Neuron (in vitro differentiated cells): ENCODE data around the gene NEK1.
"Not testable (repeated sequence)": the region's sequence is repeated elsewhere in the genome, so short reads cannot be mapped to it uniquely, and the experiment has no call there.

Experiments
- H2AFZ ChIP-seq: one replicate; pipeline ENCODE4 v1.6.1; 2013; ENCODE audit warnings: low read depth, mild to moderate bottlenecking, inconsistent platforms, low read length, moderate library complexity
- H3K27me3 ChIP-seq: one replicate; pipeline ENCODE4 v1.6.1; 2013; ENCODE audit warnings: low read length; ENCODE audit not compliant: insufficient read depth
- H3K36me3 ChIP-seq: one replicate; pipeline ENCODE4 v1.6.1; 2013; ENCODE audit warnings: low read length; ENCODE audit not compliant: insufficient read depth
- H3K4me1 ChIP-seq: one replicate; pipeline ENCODE4 v1.6.1; 2013; ENCODE audit warnings: low read length; ENCODE audit not compliant: insufficient read depth
- H3K4me3 ChIP-seq: 2 replicates; pipeline ENCODE4 v1.5.1; 2013; ENCODE audit warnings: mild to moderate bottlenecking, low read length, moderate library complexity
- H3K9me3 ChIP-seq: one replicate; pipeline ENCODE4 v1.6.1; 2013; ENCODE audit warnings: low read length

Gene NEK1

DNA sequence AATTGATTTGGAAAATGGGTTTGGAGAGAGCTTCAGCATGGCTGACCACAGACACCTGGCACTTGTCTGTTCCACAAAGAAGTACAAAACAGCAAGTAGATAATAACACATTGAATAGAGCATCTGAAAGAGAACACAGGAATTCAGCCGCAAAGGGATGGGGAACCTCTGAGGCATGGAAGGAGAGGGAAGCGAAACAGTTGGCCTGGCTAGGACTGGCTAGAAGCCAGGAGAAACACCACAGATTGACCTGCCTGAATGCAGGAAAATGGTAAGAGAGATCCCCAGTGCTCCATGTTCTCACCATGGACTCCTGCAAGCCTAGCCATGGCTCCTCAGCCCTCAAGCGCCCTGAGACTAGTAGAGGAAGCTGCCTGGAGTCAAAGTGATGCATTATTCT is 171.9 kb downstream of the NEK1 start:
- Histone ChIP-seq H3K4me1 (peaks cover 5% of the 10 kb centered on the region), H2AFZ (no peak overlapping the region), H3K9me3 (peaks cover 4% of the 10 kb centered on the region), H3K36me3 (no peaks in the 10 kb centered on the region), H3K27me3 (no peaks in the 10 kb centered on the region), H3K4me3 (no peak overlapping the region)

DNA sequence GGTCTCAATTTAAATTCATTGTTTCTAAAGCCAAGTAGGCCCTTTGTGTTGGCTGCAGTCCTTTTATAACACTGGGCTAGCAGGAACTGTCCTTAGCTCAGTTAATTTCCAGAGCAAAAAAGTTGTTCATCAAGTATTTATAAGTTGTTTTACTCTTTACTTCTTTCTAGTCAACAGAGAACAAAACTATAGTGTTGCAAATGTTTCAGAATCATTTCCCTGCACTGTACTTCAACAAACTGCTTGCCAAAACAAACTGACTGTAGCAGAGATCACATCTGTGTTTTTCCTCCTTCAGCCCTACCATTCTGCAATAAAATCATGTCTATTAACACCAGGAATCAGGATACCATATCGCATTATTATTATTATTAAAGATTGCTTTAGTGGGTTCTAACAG is 173.1 kb downstream of the NEK1 start:
- no peak overlapping the region for H3K4me3 ChIP-seq
- H3K27me3 ChIP-seq, result no peaks in the 10 kb centered on the region
- peaks cover 5% of the 10 kb centered on the region for H3K4me1 ChIP-seq
- no peak overlapping the region for H2AFZ ChIP-seq
- no peaks in the 10 kb centered on the region for H3K36me3 ChIP-seq
- peaks cover 4% of the 10 kb centered on the region for H3K9me3 ChIP-seq

DNA sequence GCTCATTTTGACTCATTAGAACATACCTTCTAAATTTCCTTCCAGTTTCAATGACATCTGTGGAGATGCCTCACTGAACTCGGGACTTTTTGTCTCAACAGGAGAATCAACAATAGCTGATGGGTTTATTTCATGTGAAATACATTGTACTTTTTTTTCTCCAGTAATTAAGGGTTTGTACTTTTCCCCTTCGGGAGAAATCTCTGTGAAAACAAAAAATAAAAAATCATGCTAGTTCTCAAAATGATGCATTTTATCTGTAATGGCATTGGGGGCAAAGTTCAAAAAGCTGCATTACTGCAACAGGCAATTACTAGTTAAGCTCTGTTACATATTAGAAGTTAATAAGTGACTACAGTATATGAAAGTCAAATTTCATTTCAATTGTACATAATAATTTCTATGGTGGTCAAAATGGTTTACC is 174.3 kb downstream of the NEK1 start:
- Histone ChIP-seq H3K4me3 (no peak overlapping the region), H3K36me3 (no peaks in the 10 kb centered on the region), H3K9me3 (peaks cover 3% of the 10 kb centered on the region)

DNA sequence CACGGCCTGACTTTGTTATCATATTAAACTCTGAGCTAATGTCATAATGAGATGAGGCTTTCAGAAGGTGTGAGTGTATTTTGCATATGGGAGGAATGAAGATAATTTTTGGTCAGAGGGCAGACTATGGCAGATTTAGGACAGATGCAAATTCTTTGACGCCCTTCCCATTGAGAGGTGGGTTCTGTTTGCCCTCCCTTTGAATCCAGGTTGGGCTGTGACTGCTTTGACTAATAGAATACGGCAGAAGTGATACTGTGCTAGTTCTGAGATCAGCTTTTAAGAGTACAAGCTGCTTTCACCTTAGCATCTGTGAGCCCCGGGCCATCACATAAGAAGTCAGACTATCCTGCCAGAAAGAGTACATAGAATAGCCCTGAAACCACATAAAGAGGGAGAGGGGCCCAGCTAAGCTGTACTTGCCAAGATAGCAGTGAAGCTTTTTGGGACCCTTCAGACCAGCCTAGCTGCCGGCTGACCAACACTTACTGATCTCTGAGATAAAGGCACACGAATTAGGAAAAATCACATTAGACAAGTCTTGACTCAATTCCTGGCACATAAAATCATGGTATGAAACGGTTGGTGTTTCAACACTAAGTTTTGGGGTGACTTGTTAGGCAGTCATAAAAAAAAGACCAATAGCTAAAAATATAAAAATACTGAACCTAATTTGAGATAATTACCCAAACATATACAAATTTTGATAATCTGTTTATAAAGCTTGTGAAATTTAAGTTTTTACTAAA is 174.9 kb downstream of the NEK1 start:
- Histone ChIP-seq H3K9me3 (no peaks in the 10 kb centered on the region), H3K4me3 (no peak overlapping the region), H3K27me3 (no peaks in the 10 kb centered on the region), H2AFZ (no peak overlapping the region), H3K36me3 (no peaks in the 10 kb centered on the region), H3K4me1 (peaks cover 5% of the 10 kb centered on the region)

More for the DNA sequence above, 174.3 kb downstream of the NEK1 start:
- H3K27me3 ChIP-seq, result no peaks in the 10 kb centered on the region
- no peak overlapping the region for H2AFZ ChIP-seq
- H3K4me1 ChIP-seq, result peaks cover 5% of the 10 kb centered on the region

DNA sequence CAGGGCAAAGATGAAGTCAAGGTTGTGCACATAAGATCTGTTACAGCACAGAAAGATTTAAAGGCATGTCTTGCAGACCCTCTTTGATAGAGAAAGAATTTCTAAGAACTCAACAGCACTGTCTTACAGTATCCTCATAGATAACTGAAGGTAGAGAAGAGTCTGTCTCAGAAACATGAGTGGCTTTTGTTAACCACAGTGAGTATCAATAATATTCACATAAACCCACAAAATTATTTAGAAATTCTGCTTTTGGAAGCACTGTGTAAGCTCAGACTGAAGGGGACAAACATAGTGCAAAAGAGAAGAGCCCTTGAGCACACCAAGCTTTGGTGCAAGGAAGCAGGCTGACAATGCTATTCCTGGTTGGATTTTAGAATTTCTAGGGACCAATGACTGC is 175.6 kb downstream of the NEK1 start:
- Histone ChIP-seq H3K4me3 (no peak overlapping the region), H2AFZ (no peak overlapping the region), H3K27me3 (no peaks in the 10 kb centered on the region), H3K4me1 (peaks cover 5% of the 10 kb centered on the region), H3K36me3 (no peaks in the 10 kb centered on the region), H3K9me3 (no peaks in the 10 kb centered on the region)

DNA sequence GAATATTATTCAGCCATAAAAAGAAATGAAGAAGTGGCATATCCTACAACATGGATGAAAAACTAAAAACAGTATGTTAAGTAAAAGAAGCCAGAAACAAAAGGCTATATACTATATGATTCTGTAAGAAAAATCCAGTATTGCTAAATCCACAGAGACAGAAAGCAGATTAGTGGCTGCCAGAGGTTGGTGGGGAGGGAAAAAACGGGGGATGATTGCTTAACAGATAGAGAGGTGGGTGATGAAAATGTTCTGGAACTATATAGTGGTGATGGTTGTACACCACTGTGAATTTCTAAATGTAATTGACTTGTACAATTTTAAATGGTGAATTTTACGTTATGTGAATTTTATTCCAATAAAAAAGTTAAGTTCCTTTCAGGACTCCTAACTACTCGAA is 184.0 kb downstream of the NEK1 start:
- H2AFZ ChIP-seq, result no peak overlapping the region
- no peak overlapping the region for H3K4me3 ChIP-seq
- H3K9me3 ChIP-seq, result no peaks in the 10 kb centered on the region

DNA sequence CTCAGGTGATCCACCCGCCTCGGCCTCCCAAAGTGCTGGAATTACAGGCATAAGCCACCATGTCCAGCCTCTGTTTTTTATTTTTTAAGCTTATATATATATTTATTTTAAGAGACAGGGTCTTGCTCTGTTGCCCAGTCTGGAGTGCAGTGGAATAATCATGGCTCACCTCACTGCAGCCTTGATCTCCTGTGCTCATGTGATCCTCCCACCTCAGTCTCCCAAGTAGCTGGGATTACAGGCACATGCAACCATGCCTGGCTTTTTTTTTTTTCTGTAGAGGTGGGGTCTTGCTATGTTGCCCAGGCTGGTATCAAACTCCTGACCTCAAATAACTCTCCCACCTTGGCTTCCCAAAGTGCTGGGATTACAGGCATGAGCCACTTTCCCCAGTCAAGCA is 184.7 kb downstream of the NEK1 start:
- H2AFZ ChIP-seq, H3K4me3 ChIP-seq, H3K4me1 ChIP-seq, H3K36me3 ChIP-seq, H3K27me3 ChIP-seq, H3K9me3 ChIP-seq: not testable (repeated sequence)

More for the DNA sequence above, 184.0 kb downstream of the NEK1 start:
- no peaks in the 10 kb centered on the region for H3K27me3 ChIP-seq
- no peaks in the 10 kb centered on the region for H3K4me1 ChIP-seq
- peaks cover 7% of the 10 kb centered on the region for H3K36me3 ChIP-seq

DNA sequence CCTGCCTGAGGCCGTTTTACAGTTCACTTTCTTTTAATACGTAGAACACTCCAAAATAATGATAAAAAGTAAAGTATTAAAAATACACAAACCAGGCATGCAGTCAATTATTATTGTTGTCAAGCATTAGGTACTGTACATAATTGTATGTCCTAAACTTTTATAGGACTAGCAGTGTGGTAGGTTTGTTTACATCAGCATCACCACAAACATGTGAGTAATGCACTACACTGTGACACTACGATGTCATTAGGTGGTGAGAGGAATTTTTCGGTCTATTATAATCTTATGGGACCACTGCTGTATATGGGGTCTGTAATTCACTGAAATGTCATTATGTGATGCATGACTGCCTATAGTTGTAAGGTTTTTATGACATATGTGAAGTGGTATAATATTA is 192.1 kb downstream of the NEK1 start:
- H3K4me1 ChIP-seq, result no peaks in the 10 kb centered on the region
- no peak overlapping the region for H2AFZ ChIP-seq
- peaks cover 7% of the 10 kb centered on the region for H3K36me3 ChIP-seq
- H3K27me3 ChIP-seq, result no peaks in the 10 kb centered on the region
- H3K4me3 ChIP-seq, result no peak overlapping the region
- H3K9me3 ChIP-seq, result no peaks in the 10 kb centered on the region

DNA sequence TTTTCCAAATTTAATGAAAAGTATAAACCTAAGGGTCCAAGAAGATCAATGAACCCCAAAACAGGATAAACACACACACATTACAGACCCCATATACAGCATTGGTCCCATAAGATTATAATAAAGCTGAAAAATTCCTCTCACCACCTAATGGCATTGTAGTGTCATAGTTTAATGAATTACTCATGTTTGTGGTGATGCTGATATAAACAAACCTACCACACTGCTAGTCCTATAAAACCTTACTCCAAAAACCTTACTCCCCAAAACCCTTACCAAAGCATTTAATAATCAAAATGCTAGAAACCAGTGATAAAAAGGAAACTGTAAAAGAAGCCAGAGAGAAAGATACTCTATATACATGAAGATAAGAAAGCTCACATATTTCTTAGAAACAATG is 193.5 kb downstream of the NEK1 start:
- no peaks in the 10 kb centered on the region for H3K36me3 ChIP-seq

DNA sequence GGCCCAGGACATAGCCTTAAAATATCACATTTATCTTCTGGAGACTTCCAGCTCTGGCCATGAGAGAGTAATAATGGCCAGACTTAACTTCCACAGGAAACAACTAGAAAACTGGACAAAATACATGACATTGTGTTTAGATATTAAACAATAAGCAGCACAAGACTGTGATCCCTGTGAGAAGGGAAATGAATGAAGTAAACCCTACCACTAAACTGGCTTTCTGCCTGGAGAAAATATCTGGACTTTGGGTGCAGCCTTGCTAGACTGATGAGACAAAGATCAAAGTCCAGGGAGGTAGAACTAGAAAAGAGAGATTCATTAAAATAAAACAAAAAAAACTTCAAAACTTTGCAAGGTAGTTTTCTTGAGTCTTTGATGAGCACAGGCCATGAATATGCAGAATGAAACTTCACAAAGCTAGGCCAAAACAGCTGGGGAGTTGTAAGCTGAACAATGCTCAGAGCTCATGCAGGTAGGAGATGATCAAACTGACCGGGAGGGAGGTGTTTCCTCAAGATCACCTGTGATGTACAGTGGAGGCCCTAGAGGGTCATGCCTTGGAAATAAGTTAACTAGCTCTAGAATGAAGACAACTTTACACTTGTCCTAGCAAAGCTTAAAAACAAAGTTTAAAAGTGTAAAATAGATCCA is 194.6 kb downstream of the NEK1 start:
- H3K27me3 ChIP-seq, result no peaks in the 10 kb centered on the region
- H3K4me3 ChIP-seq, result no peak overlapping the region
- no peaks in the 10 kb centered on the region for H3K36me3 ChIP-seq
- H2AFZ ChIP-seq, result no peak overlapping the region
- H3K9me3 ChIP-seq, result no peaks in the 10 kb centered on the region
- no peaks in the 10 kb centered on the region for H3K4me1 ChIP-seq

More for the DNA sequence above, 193.5 kb downstream of the NEK1 start:
- H2AFZ ChIP-seq, result no peak overlapping the region
- H3K9me3 ChIP-seq, result no peaks in the 10 kb centered on the region
- H3K4me1 ChIP-seq, result no peaks in the 10 kb centered on the region
- H3K27me3 ChIP-seq, result no peaks in the 10 kb centered on the region
- no peak overlapping the region for H3K4me3 ChIP-seq

DNA sequence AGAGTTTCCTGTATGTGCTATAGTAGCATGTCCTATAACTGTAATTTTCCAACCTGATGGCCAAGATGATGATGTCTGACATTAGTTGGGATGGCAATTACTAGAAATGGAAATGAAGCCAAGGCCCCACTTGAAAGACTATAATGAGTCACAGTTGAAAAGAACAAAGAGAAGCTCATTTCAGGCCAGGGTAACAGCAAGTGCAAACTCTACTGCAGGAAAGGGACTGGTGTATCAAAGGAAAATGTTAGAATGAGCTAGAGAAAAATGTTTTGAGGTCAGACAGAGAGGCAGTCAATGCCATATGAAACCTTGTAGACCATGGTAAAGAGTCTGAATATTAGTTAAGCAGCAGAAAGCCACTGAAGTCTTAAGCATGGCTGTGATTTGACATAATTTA is 195.4 kb downstream of the NEK1 start:
- Histone ChIP-seq H3K4me3 (no peak overlapping the region), H2AFZ (no peak overlapping the region), H3K27me3 (no peaks in the 10 kb centered on the region), H3K9me3 (no peaks in the 10 kb centered on the region), H3K36me3 (no peaks in the 10 kb centered on the region), H3K4me1 (no peaks in the 10 kb centered on the region)

DNA sequence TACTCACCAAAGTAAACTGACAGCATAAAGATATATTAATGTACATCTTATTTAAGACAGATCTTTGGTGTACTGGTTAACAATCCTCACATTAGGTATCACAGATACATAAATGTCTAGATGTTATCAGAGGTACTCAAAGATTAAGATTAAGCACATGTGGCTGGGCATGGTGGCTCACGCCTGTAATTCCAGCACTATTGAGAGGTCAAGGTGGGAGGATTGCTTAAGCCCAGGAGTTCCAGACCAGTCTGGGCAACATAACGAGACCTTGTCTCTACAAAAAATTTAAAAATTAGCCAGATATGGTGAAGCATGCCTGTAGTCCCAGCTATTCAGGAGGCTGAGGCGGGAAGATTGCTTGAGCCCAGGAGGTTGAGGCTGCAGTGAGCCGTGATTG is 195.9 kb downstream of the NEK1 start:
- Histone ChIP-seq H3K36me3 (no peaks in the 10 kb centered on the region), H3K4me1 (no peaks in the 10 kb centered on the region), H2AFZ (no peak overlapping the region), H3K27me3 (no peaks in the 10 kb centered on the region), H3K4me3 (no peak overlapping the region), H3K9me3 (no peaks in the 10 kb centered on the region)

DNA sequence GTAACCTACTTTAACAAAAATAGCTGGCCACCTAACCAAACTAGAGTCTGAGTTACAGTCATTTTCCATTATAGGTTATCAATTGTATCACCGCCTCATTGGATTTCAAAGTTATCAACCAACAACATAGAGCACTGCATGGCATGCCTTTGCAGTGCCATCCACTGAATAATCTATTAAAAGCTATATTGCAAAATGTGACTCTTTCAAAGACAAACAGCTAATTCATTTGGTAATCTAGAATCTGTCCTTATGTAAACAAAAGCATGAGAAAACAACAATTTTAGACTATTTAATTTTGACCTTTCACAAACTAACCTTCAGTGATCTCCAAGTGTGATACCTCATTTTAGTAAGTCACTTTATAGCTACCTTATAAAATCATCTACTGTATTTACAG is 197.5 kb downstream of the NEK1 start:
- H3K4me1 ChIP-seq, result peaks cover 3% of the 10 kb centered on the region
- H3K4me3 ChIP-seq, result no peak overlapping the region
- no peaks in the 10 kb centered on the region for H3K9me3 ChIP-seq
- H3K36me3 ChIP-seq, result no peaks in the 10 kb centered on the region
- H3K27me3 ChIP-seq, result no peaks in the 10 kb centered on the region
- no peak overlapping the region for H2AFZ ChIP-seq

DNA sequence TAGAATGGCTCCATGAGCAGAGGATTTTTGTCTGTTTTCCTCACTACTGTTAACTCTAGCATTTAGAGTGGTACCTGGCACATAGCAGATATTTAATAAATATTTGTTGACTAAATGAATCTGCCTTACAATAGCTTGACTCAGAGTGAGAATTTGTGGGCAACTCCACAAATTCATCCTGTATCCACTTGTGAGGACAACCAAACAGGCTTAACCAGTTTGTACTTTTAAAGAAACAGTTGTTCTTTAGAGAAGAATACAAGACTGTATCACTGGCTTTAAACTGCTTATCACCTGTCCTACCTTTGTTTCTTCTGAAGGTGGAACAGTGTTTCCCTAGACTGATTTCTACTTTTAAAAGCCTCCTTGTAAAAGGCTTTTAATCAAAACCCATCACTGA is 200.3 kb downstream of the NEK1 start:
- Histone ChIP-seq H3K4me3 (no peak overlapping the region), H3K9me3 (no peaks in the 10 kb centered on the region), H3K27me3 (no peaks in the 10 kb centered on the region), H3K36me3 (no peaks in the 10 kb centered on the region), H2AFZ (no peak overlapping the region), H3K4me1 (peaks cover 3% of the 10 kb centered on the region)
